SKM-1 treated with dmso at 0.1 percent for 144 hours (cell line): ENCODE measurements around the gene ZDHHC19.
A peak's percentile ranks its signal among the peaks of the same experiment; 100 is the strongest.
"Not testable (repeated sequence)": the region's sequence is repeated elsewhere in the genome, so short reads cannot be mapped to it uniquely, and the experiment has no call there.

ENCODE experiments used
- DNase-seq: peaks from one replicate; lab custom pipeline; 2025; ENCODE audit not compliant: unreplicated experiment; lab: John Stamatoyannopoulos, UW

ZDHHC19 gene

GRCh38 chr3:196179380-196180308 is 31.6 kb downstream of the ZDHHC19 start:
- DNase-seq, result no peak

- DNase-seq, result no peak
These were observed 32.2 kb downstream of the ZDHHC19 start for GRCh38 chr3:196178993-196179379.

- no peak for DNase-seq
These were observed 33.2 kb downstream of the ZDHHC19 start for GRCh38 chr3:196177967-196178366.

- DNase-seq, result no peak
These were observed 33.6 kb downstream of the ZDHHC19 start for GRCh38 chr3:196177567-196177966.

GRCh38 chr3:196175722-196176121 is 35.5 kb downstream of the ZDHHC19 start:
- no peak for DNase-seq

GRCh38 chr3:196175116-196175625 is 36.0 kb downstream of the ZDHHC19 start:
- DNase-seq, result no peak

GRCh38 chr3:196174652-196175051 is 36.5 kb downstream of the ZDHHC19 start:
- no peak for DNase-seq

GRCh38 chr3:196170296-196170695 is 40.9 kb downstream of the ZDHHC19 start:
- not testable (repeated sequence) for DNase-seq

GRCh38 chr3:196169836-196170240 is 41.4 kb downstream of the ZDHHC19 start:
- DNase-seq, result no peak

- DNase-seq, result no peak
These were observed 42.3 kb downstream of the ZDHHC19 start for GRCh38 chr3:196168808-196169391.

- DNase-seq, result no peak
These were observed 44.5 kb downstream of the ZDHHC19 start for GRCh38 chr3:196166741-196167140.

GRCh38 chr3:196165850-196166249 is 45.4 kb downstream of the ZDHHC19 start:
- no peak for DNase-seq

GRCh38 chr3:196165006-196165575 is 46.1 kb downstream of the ZDHHC19 start:
- DNase-seq, result not testable (repeated sequence)

GRCh38 chr3:196164576-196164975 is 46.6 kb downstream of the ZDHHC19 start:
- DNase-seq, result no peak

- peak; percentile 31 for DNase-seq
These were observed 47.3 kb downstream of the ZDHHC19 start for GRCh38 chr3:196163666-196164493.

- DNase-seq, result no peak
These were observed 48.0 kb downstream of the ZDHHC19 start for GRCh38 chr3:196163212-196163611.

- no peak for DNase-seq
These were observed 48.5 kb downstream of the ZDHHC19 start for GRCh38 chr3:196162679-196163078.

- peak; percentile 60 for DNase-seq
These were observed 51.0 kb downstream of the ZDHHC19 start for GRCh38 chr3:196159952-196160804.

- no peak for DNase-seq
These were observed 51.7 kb downstream of the ZDHHC19 start for GRCh38 chr3:196159526-196159925.

GRCh38 chr3:196156160-196156559 is 55.0 kb downstream of the ZDHHC19 start:
- DNase-seq, result no peak
